Activated CD8-positive, alpha-beta memory T cell treated with anti-CD3 and anti-CD28 coated beads for 48 hours (primary cell): ENCODE results near the gene TRDN.
"Not testable (repeated sequence)": the region's sequence is repeated elsewhere in the genome, so short reads cannot be mapped to it uniquely, and the experiment has no call there.

Experiments
- DNase-seq, 3 experiments: peaks; one replicate each; pipeline ENCODE4 v3.0.0-alpha.2; 2020; ENCODE audit warnings: low read depth in 2 of 3, low spot score in 2 of 3

TRDN gene

GRCh38 chr6:123509112-123509511 lies 127.6 kb downstream of the TRDN start:
- DNase-seq: no peak

GRCh38 chr6:123508290-123508689 lies 128.5 kb downstream of the TRDN start:
- DNase-seq: no peak

- no peak for DNase-seq
These were observed 129.2 kb downstream of the TRDN start for GRCh38 chr6:123507582-123507981.

- no peak for DNase-seq
These were observed 133.1 kb downstream of the TRDN start for GRCh38 chr6:123503619-123504018.

GRCh38 chr6:123497025-123497424 lies 139.7 kb downstream of the TRDN start:
- no peak for DNase-seq

GRCh38 chr6:123489589-123489988 lies 147.2 kb downstream of the TRDN start:
- DNase-seq: no peak

GRCh38 chr6:123480986-123481385 lies 155.8 kb downstream of the TRDN start:
- no peak for DNase-seq

- not testable (repeated sequence) for DNase-seq
These were observed 164.6 kb downstream of the TRDN start for GRCh38 chr6:123472025-123472702.

- DNase-seq: no peak
These were observed 169.4 kb downstream of the TRDN start for GRCh38 chr6:123467392-123467791.

GRCh38 chr6:123462152-123462551 lies 174.6 kb downstream of the TRDN start:
- no peak for DNase-seq

GRCh38 chr6:123458218-123458617 lies 178.5 kb downstream of the TRDN start:
- DNase-seq: no peak

- DNase-seq: no peak
These were observed 179.9 kb downstream of the TRDN start for GRCh38 chr6:123456836-123457235.

- no peak for DNase-seq
These were observed 182.3 kb downstream of the TRDN start for GRCh38 chr6:123454448-123454847.

- not testable (repeated sequence) for DNase-seq
These were observed 183.7 kb downstream of the TRDN start for GRCh38 chr6:123453071-123453470.

GRCh38 chr6:123448306-123448884 lies 188.4 kb downstream of the TRDN start:
- DNase-seq: no peak

- no peak for DNase-seq
These were observed 189.3 kb downstream of the TRDN start for GRCh38 chr6:123447315-123447937.

- no peak for DNase-seq
These were observed 197.4 kb downstream of the TRDN start for GRCh38 chr6:123439371-123439770.

- DNase-seq: no peak
These were observed 202.6 kb downstream of the TRDN start for GRCh38 chr6:123434186-123434585.

GRCh38 chr6:123430970-123431369 lies 205.8 kb downstream of the TRDN start:
- DNase-seq: no peak

- DNase-seq: no peak
These were observed 209.7 kb downstream of the TRDN start for GRCh38 chr6:123427008-123427407.

GRCh38 chr6:123423130-123423529 lies 213.6 kb downstream of the TRDN start:
- no peak for DNase-seq

- no peak for DNase-seq
These were observed 216.2 kb downstream of the TRDN start for GRCh38 chr6:123420512-123420911.

- no peak for DNase-seq
These were observed 218.7 kb downstream of the TRDN start for GRCh38 chr6:123418071-123418470.
